GM12875 (cell line): ENCODE data around the gene PRKAR1B.

ENCODE experiments used
- H3K4me3 ChIP-seq: one replicate; pipeline ENCODE4 v1.5.1; 2011; ENCODE audit warnings: low read depth, low read length, control low read depth
- CTCF ChIP-seq: IDR thresholded peaks from 2 replicates; pipeline ENCODE4 v1.5.1; 2011; ENCODE audit warnings: low read depth, mild to moderate bottlenecking, control low read depth, inconsistent platforms, low read length, moderate library complexity, borderline replicate concordance; ENCODE audit not compliant: insufficient read depth

PRKAR1B gene

GRCh38 chr7:597348-598178, 129.5 kb downstream of the PRKAR1B start:
- no peak overlapping the region for H3K4me3 ChIP-seq
- no peak for TF ChIP-seq CTCF

GRCh38 chr7:596819-597182, 130.3 kb downstream of the PRKAR1B start:
- no peak overlapping the region for H3K4me3 ChIP-seq
- TF ChIP-seq CTCF, result no peak

DNA sequence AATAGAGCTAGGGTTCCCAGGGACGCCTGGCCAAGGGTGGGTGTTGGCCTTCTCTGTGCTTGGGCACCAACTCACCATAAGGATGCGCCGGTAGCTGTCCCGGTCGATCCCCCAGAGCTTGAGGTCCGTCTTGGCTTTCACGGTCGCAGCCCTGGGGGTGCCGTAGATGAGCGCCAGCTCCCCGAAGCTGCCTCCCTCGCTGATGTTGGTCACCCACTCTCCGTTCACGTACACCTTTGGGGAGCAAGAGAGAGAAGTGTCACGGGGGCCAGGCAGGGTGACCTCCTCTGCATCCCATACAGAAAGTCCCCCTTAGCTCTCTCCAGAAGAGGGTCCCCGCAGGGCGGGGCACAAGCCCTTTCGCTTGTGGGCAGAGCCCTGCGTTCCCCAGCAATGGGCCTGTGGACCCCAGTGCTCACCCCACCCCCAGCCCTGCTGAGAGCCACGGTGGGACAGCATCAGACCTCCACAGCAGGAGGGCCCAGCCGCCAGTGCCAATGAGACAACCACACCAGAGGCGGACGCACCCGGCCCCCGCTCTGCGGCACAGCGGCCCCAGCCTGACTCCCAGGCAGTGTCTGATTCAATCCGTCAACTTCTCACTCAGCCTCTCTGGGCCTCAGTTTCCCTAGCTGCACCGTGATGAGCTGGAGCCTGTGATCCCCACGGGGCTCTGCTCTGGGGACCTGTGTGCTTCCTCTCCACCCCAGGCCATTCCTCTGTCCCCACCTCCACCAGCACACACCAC, 130.8 kb downstream of the PRKAR1B start:
- TF ChIP-seq CTCF, result no peak
- no peak overlapping the region for H3K4me3 ChIP-seq

DNA sequence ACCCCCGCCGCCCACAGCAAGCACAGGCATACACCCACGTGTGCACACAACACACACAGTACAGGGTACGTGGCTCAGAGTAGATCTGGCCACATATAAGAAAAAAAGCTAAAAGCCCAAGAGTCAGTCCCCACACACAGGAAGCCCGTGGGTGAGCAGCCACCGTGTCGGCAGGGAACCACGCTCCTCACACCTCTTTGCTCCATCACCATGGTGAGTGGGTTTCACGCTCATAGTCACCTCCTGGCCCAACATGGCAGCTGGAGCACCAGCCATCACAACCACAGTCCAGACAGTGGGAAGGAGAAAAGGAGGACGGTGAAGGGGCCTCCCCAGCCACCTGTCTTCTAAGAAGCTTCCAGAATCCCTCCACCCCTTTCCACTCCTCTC, 131.5 kb downstream of the PRKAR1B start:
- no peak overlapping the region for H3K4me3 ChIP-seq
- no peak for TF ChIP-seq CTCF

DNA sequence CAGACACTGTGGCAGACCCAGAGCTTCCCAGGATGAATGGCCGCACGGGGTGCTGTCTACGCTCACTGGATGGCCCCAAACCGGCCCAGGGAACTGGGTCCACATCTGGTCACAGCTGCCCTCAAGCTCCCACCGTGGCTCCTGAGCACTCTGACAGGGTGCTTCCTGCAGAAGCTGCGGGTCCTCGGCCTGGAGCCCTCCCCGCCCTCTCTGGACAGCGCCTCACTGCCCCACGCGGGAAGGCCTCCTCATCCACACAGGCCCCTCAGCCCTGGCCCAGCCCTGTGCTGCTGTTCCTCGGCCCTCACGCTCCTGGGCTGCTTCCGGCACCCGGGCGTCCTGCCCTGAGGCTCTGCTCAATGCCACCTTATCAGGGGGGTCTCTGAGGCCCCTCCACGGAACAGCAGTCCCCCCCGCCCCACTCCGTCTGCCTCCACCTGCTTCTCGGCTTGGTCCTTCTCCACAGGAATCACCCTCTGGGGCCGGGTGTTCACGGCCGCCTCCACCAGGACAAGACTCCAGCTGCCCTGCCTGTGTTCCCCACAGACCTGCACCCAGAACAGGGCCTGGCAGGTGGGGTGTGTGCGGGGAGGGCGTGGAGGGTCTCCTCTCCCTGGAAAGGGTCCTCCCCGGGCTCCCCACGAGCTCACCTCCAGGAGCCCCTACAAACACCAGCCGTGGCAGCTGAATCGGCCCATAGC, 132.0 kb downstream of the PRKAR1B start:
- H3K4me3 ChIP-seq, result no peak overlapping the region
- TF ChIP-seq CTCF, result no peak

DNA sequence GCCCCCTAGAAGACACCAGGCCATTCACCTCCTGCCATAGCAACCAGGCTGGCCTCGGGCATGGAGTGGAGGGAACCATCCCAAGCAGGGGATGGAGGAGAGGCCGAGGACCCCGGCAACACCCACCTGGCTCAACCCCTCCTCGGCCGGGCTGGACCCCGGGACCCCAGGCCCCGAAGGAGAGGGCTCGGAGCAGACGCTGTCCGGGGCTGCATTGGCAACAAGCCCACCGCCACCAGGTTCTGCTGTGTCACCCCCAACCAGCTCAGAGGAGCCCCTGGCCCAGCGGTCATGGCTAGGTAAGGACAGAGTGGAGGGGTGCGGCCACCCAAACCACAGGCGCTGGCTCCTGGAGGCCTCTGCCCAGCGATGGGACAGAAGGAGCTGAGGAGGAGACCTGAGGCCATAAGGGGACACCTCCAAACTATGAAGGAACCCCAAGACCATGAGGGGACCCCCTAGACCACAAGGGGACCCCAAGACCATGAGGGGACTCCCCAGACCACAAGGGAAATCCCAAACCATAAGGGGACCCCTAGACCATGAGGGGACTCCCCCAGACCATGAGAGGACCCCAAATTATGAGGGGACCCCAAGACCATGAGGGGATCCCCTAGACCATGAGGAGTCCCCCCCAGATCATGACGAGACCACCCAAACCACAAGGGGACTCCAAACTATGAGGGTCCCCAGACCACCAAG, 132.7 kb downstream of the PRKAR1B start:
- no peak for TF ChIP-seq CTCF
- H3K4me3 ChIP-seq, result no peak overlapping the region
